Tibial nerve (tissue), 4 donors: ENCODE measurements around the gene SEPHS1. TPM values are rescaled to one million over a fixed set of nuclear protein-coding genes. Genes with fewer than 3 reads are reported as not detected.
"Not testable (repeated sequence)": the region's sequence is repeated elsewhere in the genome, so short reads cannot be mapped to it uniquely, and the experiment has no call there.

Source experiments
- DNase-seq, 2 donors: peaks; one replicate each; pipeline ENCODE4 v3.0.0-alpha.2; 2019; ENCODE audit warnings: low spot score in 2 of 2
- H3K27ac ChIP-seq, 4 donors: fragments of 200-600 bp; sonication (generic) in 3 of 4; one replicate each; pipeline ENCODE4 v1.5.1; 2017 to 2019; ENCODE audit warnings: mild to moderate bottlenecking in 1 of 4
- H3K27me3 ChIP-seq, 2 donors: fragments of 200-600 bp; sonication (generic) in 1 of 2; one replicate each; pipeline versions ENCODE4 v1.5.1 to v1.6.0; 2017 to 2019
- H3K36me3 ChIP-seq, 3 donors: fragments of 200-600 bp; sonication (generic); one replicate each; pipeline ENCODE4 v1.5.1; 2018 to 2019
- H3K4me1 ChIP-seq, 4 donors: fragments of 200-600 bp; sonication (generic) in 3 of 4; one replicate each; pipeline ENCODE4 v1.5.1; 2017 to 2019
- H3K4me3 ChIP-seq, 4 donors: fragments of 200-600 bp; sonication (generic) in 3 of 4; one replicate each; pipeline ENCODE4 v1.5.1; 2017 to 2019; ENCODE audit warnings: mild to moderate bottlenecking in 1 of 4, moderate library complexity in 1 of 4
- H3K9me3 ChIP-seq, 4 donors: fragments of 200-600 bp; sonication (generic) in 3 of 4; one replicate each; pipeline ENCODE4 v1.5.1; 2017 to 2019
- CTCF ChIP-seq, 5 experiments: fragments of 200-600 bp in 3 of 5; fragments of 450-650 bp in 2 of 5; sonication (generic) in 3 of 5; IDR thresholded peaks; one replicate each; pipeline ENCODE4 v1.5.1; 2016 to 2019; ENCODE audit warnings: antibody characterized with exemption in 5 of 5, mild to moderate bottlenecking in 3 of 5, moderate library complexity in 2 of 5
- EP300 ChIP-seq, 2 donors: sonication (generic); formaldehyde crosslinking; IDR thresholded peaks; one replicate each; pipeline ENCODE4 v1.6.1; 2017; ENCODE audit warnings: antibody characterized with exemption in 2 of 2, mild to moderate bottlenecking in 1 of 2
- POLR2A ChIP-seq, 2 donors: fragments of 450-650 bp; IDR thresholded peaks; one replicate each; pipeline ENCODE4 v1.6.1; 2017; ENCODE audit warnings: antibody characterized with exemption in 2 of 2, mild to moderate bottlenecking in 2 of 2, moderate library complexity in 2 of 2
- WGBS, 2 donors: methylation state at CpG; one replicate each; pipeline ENCODE4 v1.1.5; 2018; 5-methylcytosine and 5-hydroxymethylcytosine counted together
- total RNA-seq, 4 donors: library from RNA; depleted of rRNA; stranded (reverse); fragments of >200 nt; gene quantifications; one replicate each; pipeline ENCODE4 v1.1.0, GENCODE V29; 2016

The SEPHS1 gene
- total RNA-seq, 4 donors from 2014 or later: 18.0 to 28.4 (median 23.9) TPM

- H3K4me3 ChIP-seq: no peak overlapping the region
- peaks cover 0 to 18% (median 0%) of the 10 kb centered on the region in 4 donors for H3K4me1 ChIP-seq
- H3K27me3 ChIP-seq: no peaks in the 10 kb centered on the region
- TF ChIP-seq EP300 (IDR thresholded peaks at IDR 0.05) (no peak), CTCF (IDR thresholded peaks at IDR 0.05) (no peak), POLR2A (IDR thresholded peaks at IDR 0.05) (no peak)
- 94 to 97% methylated on average over 2 of the region's 2 CpGs for WGBS, 2 donors
- H3K9me3 ChIP-seq: no peaks in the 10 kb centered on the region
- H3K36me3 ChIP-seq: peaks cover 5 to 84% (median 18%) of the 10 kb centered on the region in 3 donors
- H3K27ac ChIP-seq: no peak overlapping the region
- no peak for DNase-seq
Measured at GRCh38 chr10:13334556-13334955, 13.5 kb downstream of the SEPHS1 start.

- WGBS, 2 donors: 91 to 92% methylated on average over 5 of the region's 5 CpGs
- H3K27me3 ChIP-seq: no peaks in the 10 kb centered on the region
- no peak overlapping the region for H3K27ac ChIP-seq
- no peak for TF ChIP-seq CTCF (IDR thresholded peaks at IDR 0.05)
- no peak for TF ChIP-seq EP300 (IDR thresholded peaks at IDR 0.05)
- DNase-seq: no peak
- H3K4me1 ChIP-seq: no peaks in the 10 kb centered on the region
- H3K4me3 ChIP-seq: no peak overlapping the region
- peaks cover 5 to 96% (median 25%) of the 10 kb centered on the region in 3 donors for H3K36me3 ChIP-seq
- H3K9me3 ChIP-seq: no peaks in the 10 kb centered on the region
Measured at GRCh38 chr10:13331646-13332045, 16.4 kb downstream of the SEPHS1 start.

- not testable (repeated sequence) for H3K27ac ChIP-seq, H3K27me3 ChIP-seq, H3K9me3 ChIP-seq, DNase-seq, H3K4me3 ChIP-seq, H3K4me1 ChIP-seq
- 98 to 99% methylated on average over 8 of the region's 8 CpGs for WGBS, 2 donors
- peaks cover 5 to 96% (median 25%) of the 10 kb centered on the region in 3 donors for H3K36me3 ChIP-seq
Measured at GRCh38 chr10:13330980-13331379, 17.1 kb downstream of the SEPHS1 start.

- Histone ChIP-seq H3K9me3 (no peaks in the 10 kb centered on the region), H3K36me3 (peaks cover 5 to 94% (median 22%) of the 10 kb centered on the region in 3 donors), H3K27me3 (no peaks in the 10 kb centered on the region), H3K4me1 (no peaks in the 10 kb centered on the region), H3K4me3 (no peak overlapping the region), H3K27ac (no peak overlapping the region)
- no peak for DNase-seq
- TF ChIP-seq POLR2A (IDR thresholded peaks at IDR 0.05): no peak
- TF ChIP-seq CTCF (IDR thresholded peaks at IDR 0.05): no peak
- no peak for TF ChIP-seq EP300 (IDR thresholded peaks at IDR 0.05)
- 89 to 90% methylated on average over 3 of the region's 3 CpGs for WGBS, 2 donors
Measured at GRCh38 chr10:13329565-13329964, 18.5 kb downstream of the SEPHS1 start.

GRCh38 chr10:13328613-13329012 lies 19.5 kb downstream of the SEPHS1 start:
- DNase-seq: no peak
- WGBS, 2 donors: 83 to 91% methylated on average over 10 of the region's 10 CpGs
- peaks cover 5 to 94% (median 22%) of the 10 kb centered on the region in 3 donors for H3K36me3 ChIP-seq

More at GRCh38 chr10:13328613-13329012, 19.5 kb downstream of the SEPHS1 start:
- H3K4me1 ChIP-seq: no peaks in the 10 kb centered on the region
- TF ChIP-seq EP300 (IDR thresholded peaks at IDR 0.05) (no peak), POLR2A (IDR thresholded peaks at IDR 0.05) (no peak), CTCF (IDR thresholded peaks at IDR 0.05) (no peak)
- no peaks in the 10 kb centered on the region for H3K27me3 ChIP-seq
- no peak overlapping the region for H3K27ac ChIP-seq
- H3K9me3 ChIP-seq: no peaks in the 10 kb centered on the region
- H3K4me3 ChIP-seq: no peak overlapping the region
